GM12891 (cell line): Measurements from ENCODE around the gene C2CD4A.

Source experiments
- PAX5 ChIP-seq: IDR thresholded peaks from 2 replicates; pipeline ENCODE4 v1.6.1; 2011; ENCODE audit warnings: low read length, moderate library complexity, mild to moderate bottlenecking; ENCODE audit not compliant: insufficient read depth, severe bottlenecking
- POLR2AphosphoS5 ChIP-seq: IDR thresholded peaks from 2 replicates; pipeline ENCODE4 v1.6.1; 2011; ENCODE audit warnings: low read depth, low read length, control low read depth

- TF ChIP-seq PAX5, result no peak
- no peak for TF ChIP-seq POLR2AphosphoS5
These were observed 40.1 kb upstream of the C2CD4A start for GRCh38 chr15:62026487-62027262.
